ENCODE measurements around the gene MYOM3. TPM values are rescaled to one million over a fixed set of nuclear protein-coding genes. Genes with fewer than 3 reads are reported as not detected.

Gene MYOM3
- total and polyA plus RNA-seq, 2 of the 4 experiments (the other 2 are of a cell fraction) = 0.03 TPM; not detected in 1

- Histone ChIP-seq H3K18ac (ENCODE audit: low read depth, low read length) (no peak overlapping the region), H2AFZ (replicated peaks; ENCODE audit: low read length, poor library complexity) (no peak overlapping the region), H3K23ac (ENCODE audit: low read depth, low read length) (no peak overlapping the region), H2BK20ac (ENCODE audit: low read depth, low read length) (no peak overlapping the region), H4K5ac (ENCODE audit: low read depth, low read length) (no peak overlapping the region), H3K27ac (ENCODE audit: insufficient read depth, low read length) (no peak overlapping the region), H4K91ac (ENCODE audit: insufficient read depth, low read depth, low read length) (no peak overlapping the region), H3K4me2 (ENCODE audit: low read depth, low read length) (no peak overlapping the region), H3K9me1 (ENCODE audit: insufficient read depth, low read length) (no peaks in the 10 kb centered on the region), H3K4ac (ENCODE audit: low read depth, low read length) (no peak overlapping the region), H3K9ac (ENCODE audit: low read depth, low read length) (no peak overlapping the region), H4K20me1 (ENCODE audit: insufficient read depth, low read length) (no peaks in the 10 kb centered on the region), H4K8ac (ENCODE audit: low read depth in 2 of 2, low read length in 2 of 2) (no peak overlapping the region), H3K4me1 (ENCODE audit: control insufficient read depth, insufficient read depth, low read length) (peaks cover 3% of the 10 kb centered on the region; the same call in 1 of the 2 replicates), H3K56ac (ENCODE audit: extremely low read depth, insufficient read depth, low read length) (no peak overlapping the region), H2BK5ac (ENCODE audit: low read depth, low read length, poor library complexity, severe bottlenecking) (no peak overlapping the region), H3K4me3 (ENCODE audit: insufficient read depth, low read depth, low read length) (no peak overlapping the region), H2BK15ac (ENCODE audit: low read depth, low read length) (no peak overlapping the region), H3K27me3 (ENCODE audit: control insufficient read depth, insufficient read depth, low read length) (peaks cover 32% of the 10 kb centered on the region), H3K79me1 (ENCODE audit: low read depth in 1 of 2, low read length in 2 of 2) (no peaks in the 10 kb centered on the region), H3K36me3 (ENCODE audit: control insufficient read depth, insufficient read depth, low read length) (no peaks in the 10 kb centered on the region), H2AK9ac (replicated peaks; ENCODE audit: low read depth, low read length, poor library complexity) (no peak overlapping the region), H3K14ac (replicated peaks; ENCODE audit: low read depth, low read length) (no peak overlapping the region), H2AK5ac (ENCODE audit: low read depth, low read length) (no peak overlapping the region), H3K9me3 (ENCODE audit: control insufficient read depth, insufficient read depth, low read length) (no peaks in the 10 kb centered on the region), H2BK120ac (ENCODE audit: low read depth, low read length) (no peak overlapping the region)
- no peak for ATAC-seq (ENCODE audit: low read depth)
- in situ Hi-C loops (cut with MboI; ENCODE audit: low sequenced_read_pairs) (no loop called here), intact Hi-C loops (cut with micrococcal nuclease) (no loop called here), dilution Hi-C loops (cut with HindIII; ENCODE audit: low sequenced_read_pairs, unreplicated experiment) (no loop called here)
- no CpG with 5 or more reads among the region's 15 CpGs for WGBS, 2 experiments (ENCODE audit: extremely low coverage in 2 of 2, insufficient read length in 1 of 2)
- TF ChIP-seq FOS (IDR thresholded peaks at IDR 0.05; ENCODE audit: low read depth, low read length) (no peak), MXI1 (IDR thresholded peaks at IDR 0.05; ENCODE audit: borderline replicate concordance, low read depth, low read length) (no peak), POLR2A (IDR thresholded peaks at IDR 0.05; ENCODE audit: low read depth, low read length) (no peak), CHD1 (IDR thresholded peaks at IDR 0.05; ENCODE audit: low read depth, low read length) (no peak), MAFK (IDR thresholded peaks at IDR 0.05; ENCODE audit: low read depth, low read length) (no peak), SMC3 (IDR thresholded peaks at IDR 0.05; ENCODE audit: low read depth, low read length) (no peak), RAD21 (IDR thresholded peaks at IDR 0.05; ENCODE audit: low read length) (no peak), CEBPB (IDR thresholded peaks at IDR 0.05; ENCODE audit: low read depth, low read length) (no peak), RCOR1 (IDR thresholded peaks at IDR 0.05; ENCODE audit: insufficient replicate concordance, low read length) (no peak), MAZ (IDR thresholded peaks at IDR 0.05; ENCODE audit: borderline replicate concordance, low read depth, low read length) (no peak), BHLHE40 (IDR thresholded peaks at IDR 0.05; ENCODE audit: low read depth, low read length) (no peak), ELK1 (IDR thresholded peaks at IDR 0.05; ENCODE audit: borderline replicate concordance, low read depth, low read length) (no peak), RFX5 (IDR thresholded peaks at IDR 0.05; ENCODE audit: low read depth, low read length) (no peak), NFE2L2 (IDR thresholded peaks at IDR 0.05; ENCODE audit: low read depth, low read length) (no peak)
- TF ChIP-seq, protein P1, sequence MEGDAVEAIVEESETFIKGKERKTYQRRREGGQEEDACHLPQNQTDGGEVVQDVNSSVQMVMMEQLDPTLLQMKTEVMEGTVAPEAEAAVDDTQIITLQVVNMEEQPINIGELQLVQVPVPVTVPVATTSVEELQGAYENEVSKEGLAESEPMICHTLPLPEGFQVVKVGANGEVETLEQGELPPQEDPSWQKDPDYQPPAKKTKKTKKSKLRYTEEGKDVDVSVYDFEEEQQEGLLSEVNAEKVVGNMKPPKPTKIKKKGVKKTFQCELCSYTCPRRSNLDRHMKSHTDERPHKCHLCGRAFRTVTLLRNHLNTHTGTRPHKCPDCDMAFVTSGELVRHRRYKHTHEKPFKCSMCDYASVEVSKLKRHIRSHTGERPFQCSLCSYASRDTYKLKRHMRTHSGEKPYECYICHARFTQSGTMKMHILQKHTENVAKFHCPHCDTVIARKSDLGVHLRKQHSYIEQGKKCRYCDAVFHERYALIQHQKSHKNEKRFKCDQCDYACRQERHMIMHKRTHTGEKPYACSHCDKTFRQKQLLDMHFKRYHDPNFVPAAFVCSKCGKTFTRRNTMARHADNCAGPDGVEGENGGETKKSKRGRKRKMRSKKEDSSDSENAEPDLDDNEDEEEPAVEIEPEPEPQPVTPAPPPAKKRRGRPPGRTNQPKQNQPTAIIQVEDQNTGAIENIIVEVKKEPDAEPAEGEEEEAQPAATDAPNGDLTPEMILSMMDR (conservative IDR thresholded peaks at IDR 0.05; ENCODE audit: low read depth, low read length) = no peak
- TF ChIP-seq, protein P2, sequence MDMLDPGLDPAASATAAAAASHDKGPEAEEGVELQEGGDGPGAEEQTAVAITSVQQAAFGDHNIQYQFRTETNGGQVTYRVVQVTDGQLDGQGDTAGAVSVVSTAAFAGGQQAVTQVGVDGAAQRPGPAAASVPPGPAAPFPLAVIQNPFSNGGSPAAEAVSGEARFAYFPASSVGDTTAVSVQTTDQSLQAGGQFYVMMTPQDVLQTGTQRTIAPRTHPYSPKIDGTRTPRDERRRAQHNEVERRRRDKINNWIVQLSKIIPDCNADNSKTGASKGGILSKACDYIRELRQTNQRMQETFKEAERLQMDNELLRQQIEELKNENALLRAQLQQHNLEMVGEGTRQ (IDR thresholded peaks at IDR 0.05; ENCODE audit: low read depth, low read length) = no peak
- DNase-seq = no peak
- CTCF ChIA-PET = no interaction called here
- POLR2A ChIA-PET (ENCODE audit: unreplicated experiment) = no interaction called here
- BruUV-seq (replicated peaks) = no TSS peak
Measured at GRCh38 chr1:24109686-24110475, 2.1 kb downstream of the MYOM3 start.
